Measurements from ENCODE around the gene HABP4.

The HABP4 gene

GRCh38 chr9:96510258-96510657, 60.3 kb downstream of the HABP4 start:
- Histone ChIP-seq H3K4me3 (ENCODE audit: low read length) (no peak overlapping the region), H3K9me3 (ENCODE audit: control insufficient read depth, insufficient read depth, low read length) (no peaks in the 10 kb centered on the region), H3K79me2 (ENCODE audit: control insufficient read depth, low read length) (no peaks in the 10 kb centered on the region), H4K20me1 (ENCODE audit: control insufficient read depth, insufficient read depth, low read depth, low read length) (no peaks in the 10 kb centered on the region), H3K9me2 (replicated peaks; ENCODE audit: control insufficient read depth, low read length) (no peaks in the 10 kb centered on the region), H3K36me3 (ENCODE audit: control insufficient read depth, low read length) (no peaks in the 10 kb centered on the region), H3K4me1 (ENCODE audit: control insufficient read depth, low read length) (no peaks in the 10 kb centered on the region), H3K27ac (ENCODE audit: low read depth, low read length) (no peak overlapping the region), H3F3A (ENCODE audit: control insufficient read depth, insufficient read depth) (no peaks in the 10 kb centered on the region), H3K4me2 (ENCODE audit: low read length) (no peak overlapping the region), H3K27me3 (ENCODE audit: control insufficient read depth, low read length) (peaks cover 8% of the 10 kb centered on the region; the same call in 1 of the 2 replicates)
- TF ChIP-seq, protein P1, sequence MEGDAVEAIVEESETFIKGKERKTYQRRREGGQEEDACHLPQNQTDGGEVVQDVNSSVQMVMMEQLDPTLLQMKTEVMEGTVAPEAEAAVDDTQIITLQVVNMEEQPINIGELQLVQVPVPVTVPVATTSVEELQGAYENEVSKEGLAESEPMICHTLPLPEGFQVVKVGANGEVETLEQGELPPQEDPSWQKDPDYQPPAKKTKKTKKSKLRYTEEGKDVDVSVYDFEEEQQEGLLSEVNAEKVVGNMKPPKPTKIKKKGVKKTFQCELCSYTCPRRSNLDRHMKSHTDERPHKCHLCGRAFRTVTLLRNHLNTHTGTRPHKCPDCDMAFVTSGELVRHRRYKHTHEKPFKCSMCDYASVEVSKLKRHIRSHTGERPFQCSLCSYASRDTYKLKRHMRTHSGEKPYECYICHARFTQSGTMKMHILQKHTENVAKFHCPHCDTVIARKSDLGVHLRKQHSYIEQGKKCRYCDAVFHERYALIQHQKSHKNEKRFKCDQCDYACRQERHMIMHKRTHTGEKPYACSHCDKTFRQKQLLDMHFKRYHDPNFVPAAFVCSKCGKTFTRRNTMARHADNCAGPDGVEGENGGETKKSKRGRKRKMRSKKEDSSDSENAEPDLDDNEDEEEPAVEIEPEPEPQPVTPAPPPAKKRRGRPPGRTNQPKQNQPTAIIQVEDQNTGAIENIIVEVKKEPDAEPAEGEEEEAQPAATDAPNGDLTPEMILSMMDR (IDR thresholded peaks at IDR 0.05; ENCODE audit: low read depth, low read length, poor library complexity, severe bottlenecking), result no peak
- no peak for TF ChIP-seq EZH2phosphoT487 (IDR thresholded peaks at IDR 0.05; ENCODE audit: borderline replicate concordance, low read length)

DNA sequence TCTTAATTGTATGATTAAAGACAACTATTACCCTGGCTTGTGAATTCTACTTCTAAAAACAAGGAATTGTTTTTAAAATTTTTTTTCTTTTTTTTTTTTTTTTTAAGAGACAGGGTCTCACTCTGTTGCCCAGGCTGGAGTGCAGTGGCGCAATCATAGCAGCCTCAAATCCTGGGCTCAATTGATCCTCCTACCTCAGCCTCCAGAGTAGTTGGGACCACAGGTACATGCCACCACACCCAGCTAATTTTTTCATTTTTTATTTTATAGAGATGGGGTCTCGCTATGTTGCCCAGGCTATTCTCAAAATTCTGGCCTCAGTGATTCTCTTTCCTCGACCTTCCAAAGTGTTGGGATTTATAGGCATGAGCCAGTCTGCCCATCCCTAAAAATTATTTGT, 62.3 kb downstream of the HABP4 start:
- no peaks in the 10 kb centered on the region for H4K20me1 ChIP-seq (ENCODE audit: control insufficient read depth, insufficient read depth, low read depth, low read length)
- H3K79me2 ChIP-seq (ENCODE audit: control insufficient read depth, low read length), result no peaks in the 10 kb centered on the region
- no peak overlapping the region for H3K4me2 ChIP-seq (ENCODE audit: low read length)
- no peak overlapping the region for H3K4me3 ChIP-seq (ENCODE audit: low read length)
- TF ChIP-seq EZH2phosphoT487 (IDR thresholded peaks at IDR 0.05; ENCODE audit: borderline replicate concordance, low read length), result no peak
- no peaks in the 10 kb centered on the region for H3K4me1 ChIP-seq (ENCODE audit: control insufficient read depth, low read length)
- no peak overlapping the region for H3K27ac ChIP-seq (ENCODE audit: low read depth, low read length)
- H3F3A ChIP-seq (ENCODE audit: control insufficient read depth, insufficient read depth), result no peaks in the 10 kb centered on the region
- H3K9me2 ChIP-seq (replicated peaks; ENCODE audit: control insufficient read depth, low read length), result no peaks in the 10 kb centered on the region
- peaks cover 8% of the 10 kb centered on the region; the same call in 1 of the 2 replicates for H3K27me3 ChIP-seq (ENCODE audit: control insufficient read depth, low read length)
- H3K36me3 ChIP-seq (ENCODE audit: control insufficient read depth, low read length), result no peaks in the 10 kb centered on the region
- H3K9me3 ChIP-seq (ENCODE audit: control insufficient read depth, insufficient read depth, low read length), result no peaks in the 10 kb centered on the region

DNA sequence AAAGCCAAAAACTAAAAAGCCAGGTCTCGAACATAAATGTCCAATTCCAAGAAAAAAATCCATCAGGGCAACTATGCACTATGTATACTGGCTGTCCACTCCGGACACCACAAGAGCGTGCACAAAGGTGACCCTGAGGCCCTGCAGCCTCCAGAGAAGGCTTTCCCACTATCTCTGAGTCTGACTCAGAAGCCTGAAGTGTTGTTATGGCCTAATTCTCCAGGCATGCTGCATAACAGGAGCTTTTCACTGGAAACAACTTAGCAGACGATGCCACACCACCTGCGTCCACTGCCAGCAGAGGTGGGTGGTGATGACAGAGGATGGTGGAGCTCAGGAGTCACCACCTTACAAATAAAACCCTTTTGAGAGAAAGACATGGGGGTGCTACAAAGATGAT, 63.7 kb downstream of the HABP4 start:
- Histone ChIP-seq H3K9me2 (replicated peaks; ENCODE audit: control insufficient read depth, low read length) (no peaks in the 10 kb centered on the region), H3K9me3 (ENCODE audit: control insufficient read depth, insufficient read depth, low read length) (no peaks in the 10 kb centered on the region), H3K4me1 (ENCODE audit: control insufficient read depth, low read length) (no peaks in the 10 kb centered on the region), H3K4me3 (ENCODE audit: low read length) (no peak overlapping the region), H3K79me2 (ENCODE audit: control insufficient read depth, low read length) (no peaks in the 10 kb centered on the region), H3K4me2 (ENCODE audit: low read length) (no peak overlapping the region), H3K27ac (ENCODE audit: low read depth, low read length) (no peak overlapping the region), H4K20me1 (ENCODE audit: control insufficient read depth, insufficient read depth, low read depth, low read length) (no peaks in the 10 kb centered on the region), H3K27me3 (ENCODE audit: control insufficient read depth, low read length) (peaks cover 8% of the 10 kb centered on the region; the same call in 1 of the 2 replicates), H3F3A (ENCODE audit: control insufficient read depth, insufficient read depth) (no peaks in the 10 kb centered on the region), H3K36me3 (ENCODE audit: control insufficient read depth, low read length) (no peaks in the 10 kb centered on the region)
- TF ChIP-seq EZH2phosphoT487 (IDR thresholded peaks at IDR 0.05; ENCODE audit: borderline replicate concordance, low read length), result no peak
- TF ChIP-seq, protein P1 (IDR thresholded peaks at IDR 0.05; ENCODE audit: low read depth, low read length, poor library complexity, severe bottlenecking), result no peak

GRCh38 chr9:96514108-96514799, 64.3 kb downstream of the HABP4 start:
- Histone ChIP-seq H4K20me1 (ENCODE audit: control insufficient read depth, insufficient read depth, low read depth, low read length) (no peaks in the 10 kb centered on the region), H3K79me2 (ENCODE audit: control insufficient read depth, low read length) (no peaks in the 10 kb centered on the region), H3K9me2 (replicated peaks; ENCODE audit: control insufficient read depth, low read length) (no peaks in the 10 kb centered on the region), H3K4me2 (ENCODE audit: low read length) (no peak overlapping the region), H3F3A (ENCODE audit: control insufficient read depth, insufficient read depth) (no peaks in the 10 kb centered on the region), H3K27me3 (ENCODE audit: control insufficient read depth, low read length) (peaks cover 8% of the 10 kb centered on the region; the same call in 1 of the 2 replicates), H3K27ac (ENCODE audit: low read depth, low read length) (no peak overlapping the region), H3K4me1 (ENCODE audit: control insufficient read depth, low read length) (no peaks in the 10 kb centered on the region), H3K36me3 (ENCODE audit: control insufficient read depth, low read length) (no peaks in the 10 kb centered on the region), H3K4me3 (ENCODE audit: low read length) (no peak overlapping the region), H3K9me3 (ENCODE audit: control insufficient read depth, insufficient read depth, low read length) (no peaks in the 10 kb centered on the region)
- TF ChIP-seq, protein P1 (IDR thresholded peaks at IDR 0.05; ENCODE audit: low read depth, low read length, poor library complexity, severe bottlenecking), result no peak
- TF ChIP-seq EZH2phosphoT487 (IDR thresholded peaks at IDR 0.05; ENCODE audit: borderline replicate concordance, low read length), result no peak
